GM18867 (cell line): ENCODE results near the gene UBE2N.
"Not testable (repeated sequence)": the region's sequence is repeated elsewhere in the genome, so short reads cannot be mapped to it uniquely, and the experiment has no call there.

ENCODE experiments used
- ATAC-seq: cut with Tn5 transposase; IDR thresholded peaks from one replicate; pipeline ENCODE4 v1.9.1; 2021; ENCODE audit warnings: mild to moderate bottlenecking, moderate library complexity; ENCODE audit not compliant: unreplicated experiment

UBE2N gene

GRCh38 chr12:93415723-93416464 is 25.9 kb downstream of the UBE2N start:
- ATAC-seq, result no peak

GRCh38 chr12:93413064-93413463 is 28.7 kb downstream of the UBE2N start:
- no peak for ATAC-seq

GRCh38 chr12:93412396-93412795 is 29.4 kb downstream of the UBE2N start:
- not testable (repeated sequence) for ATAC-seq

- not testable (repeated sequence) for ATAC-seq
Observed at GRCh38 chr12:93411060-93411459, 30.7 kb downstream of the UBE2N start.

- not testable (repeated sequence) for ATAC-seq
Observed at GRCh38 chr12:93409343-93410187, 32.2 kb downstream of the UBE2N start.

GRCh38 chr12:93408813-93409212 is 32.9 kb downstream of the UBE2N start:
- no peak for ATAC-seq

GRCh38 chr12:93407963-93408283 is 33.8 kb downstream of the UBE2N start:
- no peak for ATAC-seq

- ATAC-seq, result no peak
Observed at GRCh38 chr12:93407054-93407962, 34.4 kb downstream of the UBE2N start.

- ATAC-seq, result no peak
Observed at GRCh38 chr12:93404961-93405849, 36.5 kb downstream of the UBE2N start.

GRCh38 chr12:93403988-93404803 is 37.6 kb downstream of the UBE2N start:
- ATAC-seq, result no peak

- ATAC-seq, result no peak
Observed at GRCh38 chr12:93402333-93403311, 39.1 kb downstream of the UBE2N start.

- ATAC-seq, result peak; percentile 94
Observed at GRCh38 chr12:93399183-93399863, 42.4 kb downstream of the UBE2N start.

- ATAC-seq, result no peak
Observed at GRCh38 chr12:93397412-93397811, 44.3 kb downstream of the UBE2N start.

- no peak for ATAC-seq
Observed at GRCh38 chr12:93393425-93393824, 48.3 kb downstream of the UBE2N start.

GRCh38 chr12:93390549-93391297 is 51.0 kb downstream of the UBE2N start:
- ATAC-seq, result no peak

GRCh38 chr12:93390031-93390430 is 51.7 kb downstream of the UBE2N start:
- ATAC-seq, result no peak

- ATAC-seq, result peak; percentile 51
Observed at GRCh38 chr12:93387780-93388179, 54.0 kb downstream of the UBE2N start.
